ENCODE data around the gene C6orf132. TPM values are rescaled to one million over a fixed set of nuclear protein-coding genes. Genes with fewer than 3 reads are reported as not detected.

The C6orf132 gene
- total RNA-seq, 4 donors from 2014 or later = 0.22 to 4.7 (median 2.2) TPM

DNA sequence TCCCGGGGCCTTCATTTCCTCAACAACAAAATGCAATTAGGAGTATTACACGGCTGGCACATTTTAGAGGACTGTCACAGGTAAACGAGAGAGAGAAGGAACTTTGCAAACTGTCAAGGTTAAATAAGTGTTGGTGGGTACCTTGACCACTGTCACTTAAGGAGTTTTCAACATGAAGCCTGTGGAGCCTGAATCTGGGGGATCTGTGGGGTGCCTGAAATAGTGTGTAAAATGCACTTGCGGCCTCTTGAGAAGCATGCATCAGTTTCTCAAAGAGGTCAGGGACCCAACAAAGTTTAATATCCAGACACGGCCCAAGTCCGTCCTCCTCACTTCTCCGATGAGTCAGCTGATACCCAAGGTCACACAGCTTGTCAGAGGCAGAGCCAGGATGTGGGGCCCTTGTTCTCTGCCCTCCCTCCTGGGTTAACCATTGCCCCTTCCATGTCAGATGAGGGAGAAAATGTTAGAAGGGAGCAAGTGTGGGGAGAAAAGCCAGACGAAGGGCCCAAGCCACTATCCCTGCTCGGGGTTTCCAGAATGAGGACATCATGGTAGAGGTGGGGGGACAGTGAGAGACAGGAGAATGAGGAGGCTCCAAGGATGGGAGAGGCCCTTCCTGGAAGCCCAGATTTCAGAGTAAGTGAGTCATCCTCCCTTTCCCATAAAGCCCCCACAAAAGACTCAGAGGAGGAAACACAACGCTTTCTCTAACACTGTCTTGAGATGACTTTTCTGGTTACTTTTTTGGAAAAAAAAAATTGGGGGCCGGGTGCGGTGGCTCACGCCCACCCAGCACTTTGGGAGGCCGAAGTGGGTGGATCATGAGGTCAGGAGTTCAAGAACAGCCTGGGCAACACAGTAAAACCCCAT, 42.2 kb downstream of the C6orf132 start:
- DNase-seq (ENCODE audit: low spot score in 2 of 2) = no peak
- 41 to 44% methylated on average over 14 of the region's 14 CpGs for WGBS, 2 donors
- Histone ChIP-seq H3K27ac (peak overlapping the region in 3 of 4 donors; percentile 49 to 73 (median 68)), H3K36me3 (no peaks in the 10 kb centered on the region), H3K4me1 (peaks cover 0 to 33% (median 2%) of the 10 kb centered on the region in 4 donors), H3K9me3 (no peaks in the 10 kb centered on the region), H3K4me3 (no peak overlapping the region), H3K27me3 (peaks cover 0 to 8% of the 10 kb centered on the region in 2 donors)
- TF ChIP-seq POLR2A (IDR thresholded peaks at IDR 0.05) (no peak), EP300 (IDR thresholded peaks at IDR 0.05) (no peak)
- TF ChIP-seq, protein P1, sequence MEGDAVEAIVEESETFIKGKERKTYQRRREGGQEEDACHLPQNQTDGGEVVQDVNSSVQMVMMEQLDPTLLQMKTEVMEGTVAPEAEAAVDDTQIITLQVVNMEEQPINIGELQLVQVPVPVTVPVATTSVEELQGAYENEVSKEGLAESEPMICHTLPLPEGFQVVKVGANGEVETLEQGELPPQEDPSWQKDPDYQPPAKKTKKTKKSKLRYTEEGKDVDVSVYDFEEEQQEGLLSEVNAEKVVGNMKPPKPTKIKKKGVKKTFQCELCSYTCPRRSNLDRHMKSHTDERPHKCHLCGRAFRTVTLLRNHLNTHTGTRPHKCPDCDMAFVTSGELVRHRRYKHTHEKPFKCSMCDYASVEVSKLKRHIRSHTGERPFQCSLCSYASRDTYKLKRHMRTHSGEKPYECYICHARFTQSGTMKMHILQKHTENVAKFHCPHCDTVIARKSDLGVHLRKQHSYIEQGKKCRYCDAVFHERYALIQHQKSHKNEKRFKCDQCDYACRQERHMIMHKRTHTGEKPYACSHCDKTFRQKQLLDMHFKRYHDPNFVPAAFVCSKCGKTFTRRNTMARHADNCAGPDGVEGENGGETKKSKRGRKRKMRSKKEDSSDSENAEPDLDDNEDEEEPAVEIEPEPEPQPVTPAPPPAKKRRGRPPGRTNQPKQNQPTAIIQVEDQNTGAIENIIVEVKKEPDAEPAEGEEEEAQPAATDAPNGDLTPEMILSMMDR (IDR thresholded peaks at IDR 0.05) = no peak

DNA sequence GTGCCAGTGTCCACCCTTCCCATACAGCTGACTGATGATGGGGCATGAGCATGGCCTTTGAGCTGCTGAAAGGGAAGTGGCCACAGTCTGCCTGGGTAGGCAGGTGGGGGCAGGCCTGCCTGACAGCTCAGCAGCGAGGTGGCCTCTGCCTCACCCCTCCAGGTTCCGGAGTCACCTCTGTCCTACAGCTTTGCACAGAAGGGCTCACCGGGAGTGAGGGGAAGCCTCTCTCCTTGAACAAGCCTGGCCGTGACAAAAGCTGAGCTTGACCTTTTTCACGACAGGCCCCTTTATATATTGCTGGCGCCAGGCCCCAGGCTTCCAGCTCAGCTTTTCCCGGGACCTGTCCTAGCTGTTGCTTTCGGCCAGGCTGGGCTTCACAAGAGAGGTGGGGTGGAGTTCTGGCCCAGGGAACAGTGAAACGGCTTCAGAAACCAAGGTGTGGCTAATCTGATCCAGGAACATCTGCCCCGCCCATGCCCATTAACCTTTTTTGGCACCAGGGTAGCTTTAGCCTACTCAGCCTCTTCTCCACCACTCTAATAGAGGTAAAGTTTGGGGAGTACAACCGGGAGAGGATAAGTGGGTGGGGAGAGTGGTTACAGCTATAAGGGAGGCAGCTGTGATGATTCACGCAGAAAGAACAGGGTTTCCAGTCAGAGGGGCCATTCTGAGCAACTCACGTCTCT, 42.9 kb downstream of the C6orf132 start:
- H3K4me3 ChIP-seq = no peak overlapping the region
- H3K27me3 ChIP-seq = peaks cover 0 to under 1% of the 10 kb centered on the region in 2 donors
- TF ChIP-seq, protein P1 (IDR thresholded peaks at IDR 0.05) = no peak
- TF ChIP-seq POLR2A (IDR thresholded peaks at IDR 0.05) (no peak), EP300 (IDR thresholded peaks at IDR 0.05) (no peak)
- H3K27ac ChIP-seq = peak overlapping the region in 3 of 4 donors; percentile 49 to 73 (median 68)
- peaks cover 0 to 29% (median under 1%) of the 10 kb centered on the region in 4 donors for H3K4me1 ChIP-seq
- H3K36me3 ChIP-seq = no peaks in the 10 kb centered on the region
- 37 to 45% methylated on average over 12 to 13 of the region's 13 CpGs for WGBS, 2 donors
- no peaks in the 10 kb centered on the region for H3K9me3 ChIP-seq
- DNase-seq (ENCODE audit: low spot score in 2 of 2) = peak in 1 of 2 donors; percentile 22

DNA sequence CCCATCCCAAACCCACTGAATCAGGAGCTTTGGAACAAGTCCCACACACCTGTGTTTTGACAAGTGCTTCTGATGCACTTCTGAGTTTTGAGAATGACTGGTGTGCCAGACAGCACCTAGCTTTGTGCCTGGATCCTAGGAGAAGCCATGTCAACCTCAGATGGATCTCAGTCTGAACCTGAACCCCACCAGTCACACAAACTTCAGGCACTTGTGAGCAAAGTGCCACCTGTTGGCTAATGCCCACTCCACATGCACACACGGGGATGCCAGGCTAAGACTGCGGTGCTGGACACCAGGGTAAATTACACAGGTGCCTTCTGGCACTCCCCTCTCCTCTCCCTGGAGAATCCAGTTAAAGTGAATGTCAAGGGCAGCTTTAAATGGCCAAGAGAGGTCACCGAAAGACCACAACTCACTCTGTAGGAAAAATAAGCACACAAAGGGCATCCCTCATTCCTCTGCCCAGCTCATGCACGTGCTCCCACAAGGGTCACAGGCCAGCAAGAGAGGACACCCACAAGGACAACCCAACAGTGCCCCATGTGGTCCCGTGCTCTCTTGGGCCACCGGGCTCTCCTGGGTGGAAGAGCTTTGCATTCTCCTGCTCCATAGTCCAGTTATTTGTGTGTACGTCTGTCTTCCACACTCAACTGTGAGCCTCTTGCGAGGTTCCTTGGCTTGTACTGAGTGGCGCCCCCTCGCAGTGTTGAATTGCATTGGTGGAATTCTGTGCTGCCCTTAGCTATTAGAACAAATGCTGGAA, 46.5 kb downstream of the C6orf132 start:
- Histone ChIP-seq H3K9me3 (no peaks in the 10 kb centered on the region), H3K27me3 (no peaks in the 10 kb centered on the region), H3K4me1 (peaks cover 0 to 18% (median 0%) of the 10 kb centered on the region in 4 donors), H3K4me3 (no peak overlapping the region), H3K27ac (no peak overlapping the region), H3K36me3 (peaks cover 0 to 12% (median 0%) of the 10 kb centered on the region in 3 donors)
- TF ChIP-seq EP300 (IDR thresholded peaks at IDR 0.05) = no peak
- no peak for TF ChIP-seq POLR2A (IDR thresholded peaks at IDR 0.05)
- TF ChIP-seq, protein P1 (IDR thresholded peaks at IDR 0.05) = no peak
- 59 to 69% methylated on average over 10 of the region's 10 CpGs for WGBS, 2 donors
- DNase-seq (ENCODE audit: low spot score in 2 of 2) = no peak

DNA sequence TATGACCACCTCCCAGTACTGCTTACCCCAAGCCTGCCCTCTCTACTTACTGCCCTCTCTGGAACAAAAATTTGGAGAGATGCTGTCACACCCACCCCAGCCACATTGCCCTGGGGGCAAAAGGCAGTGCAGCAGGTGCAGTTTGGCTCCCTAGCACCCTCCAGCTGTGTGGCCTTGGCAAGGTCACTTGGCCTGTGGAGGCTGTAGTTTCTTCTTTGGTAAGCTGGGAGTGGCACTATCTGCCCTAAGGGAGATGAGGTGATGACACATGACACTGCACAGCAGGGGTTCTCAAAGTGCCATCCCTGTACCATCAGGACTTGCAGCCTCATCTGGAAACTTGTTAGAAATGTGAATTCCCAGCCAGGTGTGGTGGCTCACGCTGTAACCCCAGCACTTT, 47.3 kb downstream of the C6orf132 start:
- H3K9me3 ChIP-seq = no peaks in the 10 kb centered on the region
- WGBS, 2 donors = 75 to 80% methylated on average over 1 of the region's 1 CpG
- H3K27me3 ChIP-seq = no peaks in the 10 kb centered on the region
- no peak overlapping the region for H3K4me3 ChIP-seq
- peaks cover 0 to 13% (median 0%) of the 10 kb centered on the region in 4 donors for H3K4me1 ChIP-seq
- DNase-seq (ENCODE audit: low spot score in 2 of 2) = no peak
- peaks cover 0 to 12% (median 0%) of the 10 kb centered on the region in 3 donors for H3K36me3 ChIP-seq
- H3K27ac ChIP-seq = no peak overlapping the region
- TF ChIP-seq EP300 (IDR thresholded peaks at IDR 0.05) (no peak), POLR2A (IDR thresholded peaks at IDR 0.05) (no peak)
- TF ChIP-seq, protein P1 (IDR thresholded peaks at IDR 0.05) = no peak
